GM19240 (cell line): Measurements from ENCODE around the gene NR6A1.
A peak's percentile ranks its signal among the peaks of the same experiment; 100 is the strongest.

Experiments
- DNase-seq: peaks from one replicate; pipeline ENCODE4 v3.0.0; 2011; ENCODE audit warnings: low spot score; ENCODE audit not compliant: insufficient read length

The NR6A1 gene

GRCh38 chr9:124660341-124660801 is 110.7 kb downstream of the NR6A1 start:
- DNase-seq, result no peak

GRCh38 chr9:124659099-124659659 is 111.9 kb downstream of the NR6A1 start:
- peak; percentile 27 for DNase-seq

GRCh38 chr9:124658165-124659017 is 112.7 kb downstream of the NR6A1 start:
- peak; percentile 49 for DNase-seq

DNA sequence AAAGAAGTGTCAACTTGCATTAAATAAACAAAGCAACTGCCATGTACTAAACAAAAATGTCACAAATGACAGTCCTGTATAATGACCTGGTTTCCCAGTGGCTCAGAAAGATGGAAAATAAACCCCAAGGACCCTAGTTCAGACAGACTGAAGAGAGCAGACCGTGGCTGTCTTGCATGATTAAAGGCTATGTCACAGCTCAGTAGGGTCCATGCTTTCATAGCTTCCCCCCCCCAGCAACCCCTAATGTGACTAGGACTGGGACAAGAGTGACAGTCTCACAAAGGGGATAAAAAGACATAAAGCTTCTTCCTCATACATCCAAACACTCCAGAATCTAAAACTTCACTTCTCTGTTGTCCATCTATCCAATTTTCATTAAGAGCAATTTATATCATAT is 113.6 kb downstream of the NR6A1 start:
- no peak for DNase-seq

DNA sequence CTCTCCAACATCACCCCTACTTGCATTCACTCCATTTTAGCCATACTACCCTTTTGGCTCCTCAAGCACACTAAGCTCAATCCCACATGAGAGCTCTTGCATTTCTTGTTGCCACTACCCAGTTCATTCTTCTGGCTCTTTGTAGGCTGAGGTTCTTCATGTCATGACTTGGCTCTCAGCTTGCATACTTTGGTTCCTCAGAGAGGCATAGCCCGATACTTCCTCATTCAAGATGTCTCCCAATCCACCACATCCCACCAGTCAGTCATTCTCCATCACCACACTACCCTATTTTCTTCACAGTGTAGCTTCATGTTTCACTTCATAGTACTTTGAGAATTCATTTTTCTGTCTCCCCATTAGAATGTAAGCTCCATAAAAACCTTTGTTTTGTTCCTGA is 116.7 kb downstream of the NR6A1 start:
- DNase-seq, result no peak

DNA sequence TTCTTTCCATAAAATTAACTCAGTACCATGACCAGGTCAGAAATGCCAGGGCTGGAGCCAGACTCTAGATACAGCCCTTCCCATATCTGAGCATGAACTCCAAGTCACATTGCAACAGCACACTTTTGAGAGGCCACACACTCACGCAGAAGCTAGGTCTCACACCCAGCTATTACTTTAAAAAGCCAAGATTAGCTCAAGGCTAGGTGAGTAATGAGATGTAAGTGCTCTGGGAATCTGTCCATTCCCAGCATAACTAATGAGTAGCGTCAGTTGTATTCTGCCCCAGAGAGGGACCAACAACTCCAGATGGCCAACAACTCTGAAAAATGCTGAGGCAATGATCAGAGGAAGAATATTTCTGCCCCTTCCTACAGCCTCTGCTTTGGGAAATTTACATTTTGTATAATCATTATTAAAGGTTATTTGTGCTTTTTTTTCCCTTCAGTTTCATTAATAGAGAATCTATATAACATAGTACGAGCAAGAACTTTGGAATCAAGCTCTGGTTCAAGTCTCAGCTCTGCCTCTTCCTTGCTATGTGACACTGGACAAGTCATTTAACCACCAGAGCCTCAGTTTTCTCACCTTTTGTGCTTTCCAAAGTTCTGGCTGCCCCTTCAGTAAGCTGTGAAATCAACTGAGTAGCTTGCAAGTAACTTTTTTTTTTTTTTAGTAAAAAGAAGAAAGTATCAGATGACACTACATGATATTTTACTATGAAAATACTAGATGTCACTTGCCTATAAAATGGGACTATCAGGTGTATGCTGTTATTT is 118.3 kb downstream of the NR6A1 start:
- DNase-seq, result no peak

DNA sequence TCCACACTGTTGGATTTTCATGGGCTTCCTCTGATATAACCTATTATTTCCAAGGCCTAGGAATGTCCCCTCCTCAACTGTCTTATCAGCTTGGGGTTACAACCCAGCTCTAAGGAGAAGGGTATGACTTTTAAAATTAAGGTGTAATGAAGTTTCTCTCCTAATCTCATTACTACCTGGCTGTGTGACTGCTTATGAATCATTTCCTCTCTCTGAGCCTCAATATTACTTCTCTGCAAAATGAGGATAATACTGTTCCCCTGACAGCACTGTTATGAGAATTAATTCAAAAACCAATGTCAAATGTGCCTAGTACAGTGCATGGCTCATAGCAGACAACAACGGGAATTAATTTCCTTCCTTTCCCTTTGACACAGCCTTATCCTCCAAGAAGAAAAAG is 118.9 kb downstream of the NR6A1 start:
- DNase-seq, result no peak

- no peak for DNase-seq
Measured at GRCh38 chr9:124645274-124645673, 125.8 kb downstream of the NR6A1 start.

GRCh38 chr9:124639637-124640036 is 131.5 kb downstream of the NR6A1 start:
- no peak for DNase-seq

DNA sequence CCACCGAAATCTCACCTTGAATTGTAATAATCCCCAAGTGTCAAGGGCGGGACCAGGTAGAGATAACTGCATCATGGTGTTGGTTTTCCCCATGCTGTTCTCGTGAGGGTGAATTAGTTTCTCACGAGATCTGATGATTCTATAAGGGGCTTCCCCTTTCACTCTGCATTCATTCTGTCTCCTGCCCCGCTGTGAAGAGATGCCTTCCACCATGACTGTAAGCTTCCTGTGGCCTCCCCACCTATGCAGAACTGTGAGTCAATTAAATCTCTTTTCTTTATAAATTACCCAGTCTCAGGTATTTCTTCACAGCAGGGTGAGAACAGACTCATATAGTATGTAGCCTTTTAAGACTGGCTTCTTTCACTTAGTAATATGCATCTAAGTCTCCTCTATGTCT is 135.8 kb downstream of the NR6A1 start:
- DNase-seq, result no peak

DNA sequence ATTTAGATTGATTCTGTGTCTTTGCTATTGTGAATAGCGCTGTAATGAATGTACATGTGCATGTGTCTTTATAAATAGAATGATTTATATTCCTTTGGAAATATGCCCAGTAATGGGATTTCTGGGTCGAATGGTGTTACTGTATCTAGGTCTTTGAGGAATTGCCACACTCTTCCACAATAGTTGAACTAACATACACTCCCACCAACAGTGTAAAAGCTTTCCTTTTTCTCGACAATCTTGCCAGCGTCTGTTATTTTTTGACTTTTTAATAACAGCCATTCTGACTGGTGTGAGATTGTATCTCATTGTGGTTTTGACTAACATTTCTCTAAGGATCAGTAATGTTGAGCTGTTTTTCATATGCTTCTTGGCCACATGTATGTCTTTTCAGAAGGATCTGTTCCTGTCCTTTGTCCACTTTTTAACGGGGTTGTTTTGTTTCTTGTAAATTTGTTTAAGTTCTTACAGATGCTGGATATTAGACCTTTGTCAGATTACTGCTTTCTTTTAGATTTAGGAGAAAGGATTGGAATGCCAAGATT is 139.0 kb downstream of the NR6A1 start:
- DNase-seq, result no peak

DNA sequence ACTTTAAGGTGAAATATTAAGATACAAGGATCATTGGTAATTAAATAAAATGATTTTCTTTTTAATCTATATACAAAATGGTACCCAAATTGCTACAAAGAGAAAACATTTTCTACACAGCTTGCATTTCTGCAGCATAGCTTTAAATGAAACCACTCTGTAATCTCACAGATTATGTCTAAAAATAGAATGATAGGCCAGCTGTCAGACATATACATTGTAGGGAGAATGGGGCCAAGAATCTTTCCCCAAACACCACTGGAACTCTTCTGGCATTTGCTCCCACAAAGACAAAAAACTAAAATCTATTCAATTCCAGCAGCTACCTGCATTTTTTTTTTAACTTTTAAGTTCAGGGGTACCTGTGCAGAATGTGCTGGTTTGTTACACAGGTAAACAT is 139.8 kb downstream of the NR6A1 start:
- DNase-seq, result no peak

- DNase-seq, result no peak
Measured at GRCh38 chr9:124629600-124629999, 141.5 kb downstream of the NR6A1 start.

DNA sequence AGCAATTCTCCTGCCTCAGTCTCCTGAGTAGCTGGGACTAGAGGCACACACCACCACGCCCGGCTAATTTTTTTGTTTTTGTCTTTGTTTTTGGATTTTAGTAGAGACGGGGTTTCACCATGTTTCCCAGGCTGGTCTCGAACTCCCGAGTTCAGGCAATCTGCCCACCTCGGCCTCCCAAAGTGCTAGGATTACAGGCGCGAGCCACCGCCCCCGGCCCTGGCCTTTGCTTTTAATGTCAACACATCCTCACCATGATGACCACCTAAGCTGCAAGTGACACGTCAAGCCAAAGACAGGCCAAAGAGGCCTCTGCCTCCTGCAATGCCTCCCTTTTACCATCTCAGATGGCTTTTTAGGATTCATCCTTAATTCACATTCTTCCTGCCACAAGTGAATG is 142.4 kb downstream of the NR6A1 start:
- DNase-seq, result no peak

- no peak for DNase-seq
Measured at GRCh38 chr9:124626276-124626675, 144.8 kb downstream of the NR6A1 start.

- no peak for DNase-seq
Measured at GRCh38 chr9:124625087-124625486, 146.0 kb downstream of the NR6A1 start.

- DNase-seq, result no peak
Measured at GRCh38 chr9:124624735-124624992, 146.4 kb downstream of the NR6A1 start.

- DNase-seq, result no peak
Measured at GRCh38 chr9:124623966-124624734, 147.0 kb downstream of the NR6A1 start.

- no peak for DNase-seq
Measured at GRCh38 chr9:124622882-124623281, 148.2 kb downstream of the NR6A1 start.

DNA sequence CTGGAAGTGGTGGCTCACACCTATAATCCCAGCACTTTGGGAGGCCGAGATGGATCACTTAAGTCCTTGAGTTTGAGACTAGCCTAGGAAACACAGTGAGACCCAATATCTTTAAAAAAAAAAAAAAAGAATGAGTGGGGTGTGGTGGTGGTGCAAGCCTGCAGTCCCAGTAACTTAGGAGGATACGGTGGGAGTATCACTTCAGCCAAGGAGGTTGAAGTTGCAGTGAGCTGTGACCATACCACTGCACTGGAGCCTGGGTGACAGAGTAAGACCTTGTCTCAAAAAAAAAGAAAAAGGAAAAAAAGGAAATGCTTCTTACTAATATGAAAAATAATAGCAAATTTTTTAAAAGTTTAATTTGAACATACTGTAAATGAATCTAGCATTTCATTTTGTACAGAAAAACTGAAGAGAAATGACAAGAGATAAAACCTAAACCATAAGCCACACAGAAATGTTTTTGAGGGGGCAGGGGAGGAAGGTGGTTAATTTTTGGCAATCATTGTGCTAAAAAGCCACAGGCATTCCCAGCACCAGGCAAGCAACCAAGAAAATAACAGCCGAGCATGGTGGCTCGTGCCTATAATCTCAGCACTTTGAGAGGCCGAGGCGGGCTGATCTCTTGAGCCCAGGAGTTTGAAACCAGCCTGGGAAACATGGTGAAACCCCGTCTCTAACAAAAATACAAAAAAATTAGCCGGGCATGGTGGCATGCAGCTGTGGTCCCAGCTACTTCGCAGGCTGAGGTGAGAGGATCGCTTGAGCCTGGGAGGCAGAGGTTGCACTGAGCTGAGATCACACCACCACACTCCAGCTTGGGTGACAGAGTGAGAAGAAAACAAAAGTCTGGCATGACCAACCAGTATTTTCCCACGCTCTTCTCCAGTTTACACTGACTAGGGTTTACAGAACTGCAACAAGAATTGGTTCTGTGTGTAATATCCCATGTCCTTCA is 149.5 kb downstream of the NR6A1 start:
- no peak for DNase-seq
